A673 (cell line): ENCODE results near the gene SLBP. TPM values are rescaled to one million over a fixed set of nuclear protein-coding genes. Genes with fewer than 3 reads are reported as not detected.

Experiments used
- BruUV-seq: library from RNA; stranded (reverse); fragments of 400-500 nt; replicated peaks from 2 replicates; lab custom pipeline; 2021; lab: Mats Ljungman, UMichigan
- CTCF ChIA-PET: fragments of 300-600 bp; sonication (Branson Sonifier 250); formaldehyde crosslinking; loops from one replicate; lab custom pipeline; 2022; ENCODE audit warnings: antibody characterized with exemption; lab: Charles Lee
- POLR2A ChIA-PET: fragments of 300-600 bp; sonication (Branson Sonifier 250); formaldehyde crosslinking; loops from one replicate; lab custom pipeline; 2022; ENCODE audit warnings: antibody characterized with exemption; ENCODE audit not compliant: low non-redundant PET; lab: Charles Lee
- DNase-seq: peaks from one replicate; pipeline ENCODE4 v3.0.0-alpha.2; 2015; ENCODE audit warnings: low spot score
- H3K27ac ChIP-seq: fragments of 200-600 bp; sonication (generic); 2 replicates; pipeline ENCODE4 v1.5.1; 2016; ENCODE audit warnings: mixed run types, low read depth, mild to moderate bottlenecking, mixed read lengths, antibody characterized with exemption, low read length; ENCODE audit not compliant: poor library complexity, severe bottlenecking
- H3K27me3 ChIP-seq: fragments of 200-600 bp; sonication (generic); replicated peaks from 2 replicates; pipeline ENCODE4 v1.6.1; 2017; ENCODE audit warnings: mixed run types, low read depth, mild to moderate bottlenecking, mixed read lengths, antibody characterized with exemption, low read length; ENCODE audit not compliant: insufficient read depth, poor library complexity
- H3K36me3 ChIP-seq: fragments of 200-600 bp; sonication (generic); 2 replicates; pipeline ENCODE4 v1.6.1; 2016; ENCODE audit warnings: mixed run types, mild to moderate bottlenecking, mixed read lengths, antibody characterized with exemption, low read length; ENCODE audit not compliant: insufficient read depth, poor library complexity, severe bottlenecking
- H3K4me1 ChIP-seq: fragments of 200-600 bp; sonication (generic); 2 replicates; pipeline ENCODE4 v1.6.1; 2017; ENCODE audit warnings: mixed run types, mild to moderate bottlenecking, mixed read lengths, antibody characterized with exemption, low read length; ENCODE audit not compliant: insufficient read depth, poor library complexity, severe bottlenecking
- H3K4me3 ChIP-seq: fragments of 200-600 bp; sonication (generic); 2 replicates; pipeline ENCODE4 v1.5.1; 2016; ENCODE audit warnings: low read depth, mixed run types, mild to moderate bottlenecking, mixed read lengths, low read length; ENCODE audit not compliant: poor library complexity, severe bottlenecking
- H3K9me3 ChIP-seq: fragments of 200-600 bp; sonication (generic); 2 replicates; pipeline ENCODE4 v1.6.1; 2016; ENCODE audit warnings: mixed run types, low read depth, mild to moderate bottlenecking, mixed read lengths, antibody characterized with exemption, low read length; ENCODE audit not compliant: poor library complexity, severe bottlenecking
- EZH2 ChIP-seq: fragments of 200-600 bp; sonication (generic); IDR thresholded peaks from 2 replicates; pipeline ENCODE4 v1.6.1; 2017; ENCODE audit warnings: borderline replicate concordance, low read depth, mild to moderate bottlenecking, mixed read lengths, antibody characterized with exemption, low read length; ENCODE audit not compliant: poor library complexity, severe bottlenecking
- intact Hi-C: fragments of 100-400 bp; cut with micrococcal nuclease; formaldehyde crosslinking; loops from one replicate; pipeline ENCODE4 v1.10.0; 2022; ENCODE audit not compliant: unreplicated experiment
- total RNA-seq: library from RNA; stranded (reverse); gene quantifications from 2 replicates; pipeline ENCODE4 v1.2.3, GENCODE V29; 2021
- TF ChIP-seq, protein P1 (sequence below): fragments of 300-800, 200-600 bp; sonication (generic); conservative IDR thresholded peaks from 2 replicates; pipeline ENCODE4 v1.5.1; 2017; ENCODE audit warnings: low read depth, mild to moderate bottlenecking, antibody characterized with exemption, low read length, moderate library complexity, mixed read lengths

The SLBP gene
- total RNA-seq, 1 experiment from 2014 or later, result 85.5 TPM

DNA sequence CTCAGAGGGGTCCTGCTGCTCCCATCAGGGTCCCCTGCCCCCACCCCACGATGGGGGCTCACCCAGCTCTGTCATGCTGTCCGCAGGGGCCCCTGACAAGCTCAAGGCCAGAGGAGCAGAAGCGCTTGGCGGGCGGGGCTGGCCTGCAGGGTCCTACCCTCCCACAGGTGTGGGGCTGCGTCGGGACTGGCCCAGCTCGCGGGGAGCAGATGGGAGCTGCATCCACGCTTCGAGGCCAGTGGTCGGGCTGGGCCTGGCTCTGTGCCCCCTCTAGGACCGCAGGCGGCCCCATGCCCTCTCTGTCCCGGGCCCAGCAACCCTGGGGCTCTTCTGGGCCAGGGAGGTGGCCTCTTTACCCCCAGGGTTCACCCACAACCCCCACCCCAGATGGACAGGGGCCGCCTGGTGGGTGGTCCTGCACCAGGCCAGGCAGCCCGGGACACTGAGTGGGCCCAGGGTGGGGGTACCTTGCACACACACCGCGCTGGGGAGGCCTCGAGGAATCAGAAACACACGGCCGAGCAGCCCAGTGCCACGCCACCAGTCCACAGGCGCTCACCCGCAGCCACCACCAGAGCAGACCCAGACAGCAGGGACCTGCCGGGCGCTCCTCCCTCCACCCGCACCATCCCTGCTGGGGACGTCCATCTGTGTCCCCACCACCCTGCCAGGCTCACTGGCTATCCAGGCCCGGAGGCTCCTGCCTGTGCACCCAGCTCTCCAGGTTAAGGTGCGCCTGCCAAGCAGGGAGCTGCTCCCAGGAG lies 39.2 kb upstream of the SLBP start:
- no peaks in the 10 kb centered on the region for H3K4me1 ChIP-seq
- no peak for DNase-seq
- H3K36me3 ChIP-seq, result no peaks in the 10 kb centered on the region
- POLR2A ChIA-PET, result interaction anchor here (0.6 kb wide), 1 partner anchor 158 kb away, joined by 3 read pairs; no protein-coding TSS in a partner anchor
- CTCF ChIA-PET, result interaction anchor here (1.0 kb wide), 1 partner anchor 148 kb away, joined by 3 read pairs; no protein-coding TSS in a partner anchor
- H3K27ac ChIP-seq, result no peak overlapping the region
- no peak for TF ChIP-seq EZH2
- H3K9me3 ChIP-seq, result no peaks in the 10 kb centered on the region
- no peak overlapping the region for H3K4me3 ChIP-seq
- H3K27me3 ChIP-seq, result no peaks in the 10 kb centered on the region
- no TSS peak for BruUV-seq
- intact Hi-C loops, result no loop called here

DNA sequence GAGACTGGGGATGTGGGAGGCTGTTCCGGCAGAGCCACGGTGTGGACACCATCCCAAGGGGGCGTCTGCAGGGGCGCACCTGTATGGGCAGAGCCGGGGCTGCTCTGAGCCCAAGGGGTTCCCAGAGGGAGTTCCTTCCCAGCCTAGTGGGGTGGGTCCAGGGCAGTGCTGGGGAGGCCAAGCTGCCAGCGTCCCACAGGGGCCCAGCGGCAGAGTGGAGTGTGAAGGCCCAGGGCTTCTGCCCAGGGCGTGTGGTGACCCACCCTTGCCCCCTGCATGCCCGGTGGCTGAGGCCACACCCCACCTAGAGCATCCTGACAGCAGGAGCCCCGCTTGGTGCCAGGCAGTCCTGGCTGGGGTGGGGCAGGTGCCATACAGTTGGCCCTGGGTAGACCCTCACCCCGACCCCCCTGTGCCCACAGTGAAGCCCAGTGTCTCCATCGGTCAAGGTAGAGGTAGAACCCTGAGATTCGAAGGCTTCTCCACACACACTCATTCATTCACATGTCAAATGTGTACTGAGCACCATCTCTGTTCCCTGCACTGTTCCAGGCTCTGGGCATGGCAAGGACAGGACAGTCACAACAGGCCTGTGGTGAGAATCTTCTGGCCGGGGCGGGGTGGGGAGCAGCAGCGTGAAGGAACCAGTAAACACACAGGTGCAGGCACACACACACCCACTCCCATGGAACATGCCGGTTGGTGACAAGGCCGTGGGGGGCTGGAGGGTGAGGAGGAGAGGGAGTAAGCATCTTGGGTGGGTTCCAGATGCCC lies 38.4 kb upstream of the SLBP start:
- H3K36me3 ChIP-seq, result no peaks in the 10 kb centered on the region
- DNase-seq, result no peak
- intact Hi-C loops, result no loop called here
- no peaks in the 10 kb centered on the region for H3K27me3 ChIP-seq
- CTCF ChIA-PET, result interaction anchor here (1.0 kb wide), 1 partner anchor 149 kb away, joined by 3 read pairs; no protein-coding TSS in a partner anchor
- no peak overlapping the region for H3K27ac ChIP-seq
- H3K4me1 ChIP-seq, result no peaks in the 10 kb centered on the region
- BruUV-seq, result no TSS peak
- no peak for TF ChIP-seq EZH2
- TF ChIP-seq, protein P1, sequence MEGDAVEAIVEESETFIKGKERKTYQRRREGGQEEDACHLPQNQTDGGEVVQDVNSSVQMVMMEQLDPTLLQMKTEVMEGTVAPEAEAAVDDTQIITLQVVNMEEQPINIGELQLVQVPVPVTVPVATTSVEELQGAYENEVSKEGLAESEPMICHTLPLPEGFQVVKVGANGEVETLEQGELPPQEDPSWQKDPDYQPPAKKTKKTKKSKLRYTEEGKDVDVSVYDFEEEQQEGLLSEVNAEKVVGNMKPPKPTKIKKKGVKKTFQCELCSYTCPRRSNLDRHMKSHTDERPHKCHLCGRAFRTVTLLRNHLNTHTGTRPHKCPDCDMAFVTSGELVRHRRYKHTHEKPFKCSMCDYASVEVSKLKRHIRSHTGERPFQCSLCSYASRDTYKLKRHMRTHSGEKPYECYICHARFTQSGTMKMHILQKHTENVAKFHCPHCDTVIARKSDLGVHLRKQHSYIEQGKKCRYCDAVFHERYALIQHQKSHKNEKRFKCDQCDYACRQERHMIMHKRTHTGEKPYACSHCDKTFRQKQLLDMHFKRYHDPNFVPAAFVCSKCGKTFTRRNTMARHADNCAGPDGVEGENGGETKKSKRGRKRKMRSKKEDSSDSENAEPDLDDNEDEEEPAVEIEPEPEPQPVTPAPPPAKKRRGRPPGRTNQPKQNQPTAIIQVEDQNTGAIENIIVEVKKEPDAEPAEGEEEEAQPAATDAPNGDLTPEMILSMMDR, result no peak
- no peak overlapping the region for H3K4me3 ChIP-seq
- H3K9me3 ChIP-seq, result no peaks in the 10 kb centered on the region
- POLR2A ChIA-PET, result no interaction called here

DNA sequence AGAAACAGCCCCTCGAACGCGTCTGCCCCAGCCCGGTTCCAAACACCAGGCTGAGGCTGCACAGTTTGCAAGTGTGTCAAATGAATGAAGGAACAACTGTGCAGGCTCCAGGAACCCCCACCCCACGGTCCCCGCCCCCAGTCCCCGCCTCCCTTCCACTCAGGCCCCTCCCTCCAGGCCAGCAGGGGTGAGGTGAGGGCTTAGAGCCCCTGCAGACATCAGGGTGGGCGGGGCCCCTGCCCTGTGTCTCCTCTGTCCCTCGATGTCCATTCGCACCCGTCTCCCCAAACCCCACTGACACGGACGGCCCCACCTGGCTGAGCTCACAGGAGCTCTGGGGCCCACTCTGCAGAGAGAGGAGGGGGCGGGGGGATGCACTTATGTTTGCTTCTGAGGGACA lies 37.7 kb upstream of the SLBP start:
- Histone ChIP-seq H3K9me3 (no peaks in the 10 kb centered on the region), H3K27me3 (no peaks in the 10 kb centered on the region), H3K4me1 (no peaks in the 10 kb centered on the region), H3K4me3 (no peak overlapping the region), H3K27ac (no peak overlapping the region), H3K36me3 (peaks cover 5% of the 10 kb centered on the region)
- BruUV-seq, result no TSS peak
- TF ChIP-seq EZH2, result no peak
- TF ChIP-seq, protein P1, result no peak
- POLR2A ChIA-PET, result no interaction called here
- CTCF ChIA-PET, result interaction anchor here (0.6 to 0.9 kb wide), 3 partner anchors 52 to 604 kb away, joined by 3 to 7 read pairs (median 4); no protein-coding TSS in a partner anchor
- no peak for DNase-seq
- intact Hi-C loops, result loop anchor here (5.0 kb wide), 3 partner anchors 147 to 437 kb away; no protein-coding TSS in a partner anchor
